Activated CD4-positive, alpha-beta T cell treated with anti-CD3 and anti-CD28 coated beads, Interleukin-2, amount 10 ng/mL, durations not matched to agents 24 days and 14 days (primary cell): Measurements from ENCODE around the gene GEMIN5. TPM values are rescaled to one million over a fixed set of nuclear protein-coding genes. Genes with fewer than 3 reads are reported as not detected.

Source experiments
- DNase-seq: peaks from one replicate; pipeline ENCODE4 v3.0.0; 2022
- H3K27ac Mint-ChIP-seq: one replicate; pipeline ENCODE4 v1.8.0; 2022; ENCODE audit warnings: mild to moderate bottlenecking, mixed read lengths
- H3K27me3 Mint-ChIP-seq: one replicate; pipeline ENCODE4 v1.8.0; 2022; ENCODE audit warnings: mixed read lengths
- H3K36me3 Mint-ChIP-seq: one replicate; pipeline ENCODE4 v1.8.0; 2022; ENCODE audit warnings: low read depth, mild to moderate bottlenecking, mixed read lengths
- H3K4me1 Mint-ChIP-seq: one replicate; pipeline ENCODE4 v1.8.0; 2021; ENCODE audit warnings: mixed read lengths
- H3K4me3 Mint-ChIP-seq: one replicate; pipeline ENCODE4 v1.8.0; 2022; ENCODE audit warnings: mild to moderate bottlenecking, moderate library complexity, mixed read lengths
- H3K9me3 Mint-ChIP-seq: one replicate; pipeline ENCODE4 v1.8.0; 2021; ENCODE audit warnings: mixed read lengths
- intact Hi-C: fragments of 100-400 bp; cut with micrococcal nuclease; formaldehyde crosslinking; loops from one replicate; pipeline ENCODE4 v1.15.1; 2023
- total RNA-seq: library from RNA; stranded (reverse); gene quantifications from 2 replicates; pipeline ENCODE4 v1.2.3, GENCODE V29; 2022

The GEMIN5 gene
- total RNA-seq, 1 donor from 2014 or later: 44.7 TPM

DNA sequence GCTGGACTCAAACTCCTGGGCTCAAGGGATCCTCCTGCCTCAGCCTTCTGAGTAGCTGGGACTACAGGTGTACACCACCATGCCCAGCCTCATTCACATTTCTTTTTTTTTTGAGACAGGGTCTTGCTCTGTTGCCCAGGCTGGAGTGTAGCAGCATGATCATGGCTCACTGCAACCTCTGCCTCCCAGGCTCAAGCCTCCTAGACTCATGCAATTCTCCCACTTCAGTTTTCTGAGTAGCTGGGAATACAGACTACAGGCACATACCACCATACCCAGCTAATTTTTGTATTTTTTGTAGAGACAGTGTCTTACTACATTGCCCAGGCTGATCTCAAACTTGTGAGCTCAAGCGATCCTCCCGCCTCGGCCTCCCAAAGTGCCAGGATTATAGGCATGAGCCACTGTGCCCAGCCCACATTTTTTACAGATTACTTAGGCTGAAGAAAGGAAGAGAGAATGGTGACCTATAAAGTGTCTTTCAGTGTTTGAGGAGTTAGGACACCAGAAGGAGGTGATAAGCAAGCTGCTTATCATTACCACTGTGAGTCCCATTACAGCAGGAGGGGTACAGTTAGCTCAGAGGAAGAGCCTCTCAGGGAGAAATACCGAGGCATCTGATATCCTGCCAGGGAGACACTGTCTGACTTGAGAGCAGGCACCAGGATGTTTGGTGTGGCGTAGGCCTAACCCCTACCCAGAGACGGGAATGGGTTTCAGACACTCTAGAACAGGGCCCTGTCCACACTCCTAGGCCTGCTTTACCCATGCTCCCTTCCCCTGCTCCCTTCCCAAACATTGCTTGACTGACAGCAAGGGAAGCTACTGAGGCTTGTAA, 97.4 kb downstream of the GEMIN5 start:
- H3K4me3 Mint-ChIP-seq: no peak overlapping the region
- no peaks in the 10 kb centered on the region for H3K36me3 Mint-ChIP-seq
- no peaks in the 10 kb centered on the region for H3K9me3 Mint-ChIP-seq
- DNase-seq: no peak
- intact Hi-C loops: no loop called here
- no peak overlapping the region for H3K27ac Mint-ChIP-seq
- H3K4me1 Mint-ChIP-seq: peaks cover 2% of the 10 kb centered on the region
- H3K27me3 Mint-ChIP-seq: no peaks in the 10 kb centered on the region

Other genes starting within 250 kb of the GEMIN5 start
- gene LARP1, start 182.8 kb downstream of the GEMIN5 start, total RNA-seq: 331 and 348 TPM in 2 replicates
- not detected in 2 replicates for gene FAXDC2, start 87.6 kb downstream of the GEMIN5 start, total RNA-seq
- gene CNOT8, start 79.6 kb downstream of the GEMIN5 start, total RNA-seq: 52.7 and 57.4 TPM in 2 replicates
- 83.8 and 89.6 TPM in 2 replicates for gene MRPL22, start 2.9 kb upstream of the GEMIN5 start, total RNA-seq
- gene KIF4B, start 75.5 kb upstream of the GEMIN5 start, total RNA-seq: 0.07 TPM in 1 of 2 replicates, not detected in the other